Measurements from ENCODE around the gene PRKN.

GRCh38 chr6:161903584-161904212, 823.9 kb downstream of the PRKN start:
- TF ChIP-seq EZH2 (IDR thresholded peaks at IDR 0.05; ENCODE audit: borderline replicate concordance, low read depth, low read length, poor library complexity, severe bottlenecking) (no peak), CTCF (conservative IDR thresholded peaks at IDR 0.05; ENCODE audit: low read depth, low read length) (no peak)

All from A673 (cell line).